Ovary (tissue), 3 donors: ENCODE measurements around the gene GRIK3.

ENCODE experiments used
- EP300 ChIP-seq: sonication (generic); formaldehyde crosslinking; IDR thresholded peaks from one replicate; pipeline ENCODE4 v1.6.1; 2017; ENCODE audit warnings: antibody characterized with exemption
- POLR2A ChIP-seq: fragments of 450-650 bp; IDR thresholded peaks from one replicate; pipeline ENCODE4 v1.6.1; 2017; ENCODE audit warnings: antibody characterized with exemption, mild to moderate bottlenecking, moderate library complexity
- TF ChIP-seq, protein P1 (sequence below), 3 donors: fragments of 450-650 bp in 2 of 3; fragments of 200-600 bp in 1 of 3; IDR thresholded peaks; one replicate each; pipeline versions ENCODE4 v1.5.1 to v1.8.0; 2016 to 2022; ENCODE audit warnings: antibody characterized with exemption in 3 of 3, mild to moderate bottlenecking in 1 of 3
- donor health status: DM: no; HTN: no; CAD: no.

DNA sequence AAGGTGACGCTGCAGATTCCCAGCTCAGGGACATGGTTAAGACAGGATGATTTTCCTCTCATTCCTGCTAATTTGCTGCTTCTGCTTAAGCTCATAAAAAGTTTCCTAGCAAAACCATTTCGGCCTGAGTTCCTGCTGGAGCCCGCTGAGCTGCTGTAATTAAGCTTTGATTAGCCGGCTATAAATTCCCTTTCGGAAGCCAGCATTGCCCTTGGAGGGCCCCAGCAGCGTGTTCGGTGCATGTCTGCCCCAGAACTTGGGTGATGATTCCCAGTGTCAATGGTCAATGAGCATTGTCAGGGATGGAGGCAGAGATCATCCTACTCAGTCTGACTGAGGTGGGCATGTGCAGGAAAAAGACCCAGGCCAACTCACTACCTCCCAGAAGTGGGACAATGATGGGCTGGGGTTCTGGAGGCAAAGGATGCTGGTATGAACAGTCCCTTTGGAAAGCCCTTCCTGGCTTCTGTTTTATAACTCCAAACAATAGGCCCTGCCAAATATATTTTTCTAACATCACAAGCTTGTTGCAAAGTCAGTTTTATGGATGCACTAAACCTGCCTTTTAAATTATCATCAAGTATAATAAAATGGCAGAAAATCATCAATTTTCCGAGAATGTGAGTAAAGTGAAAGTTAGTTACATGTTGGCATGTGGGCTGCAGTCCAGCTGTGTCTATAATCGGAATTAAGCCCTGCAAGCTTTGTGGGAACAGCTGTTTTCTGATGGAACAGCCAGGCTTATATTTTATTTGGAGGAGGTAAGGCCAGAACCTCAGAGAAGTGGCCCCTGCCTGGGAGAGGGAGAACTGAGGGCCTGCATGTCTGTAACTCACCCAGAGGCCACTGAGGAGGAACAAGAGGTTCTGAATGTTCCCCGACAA lies 257.1 kb downstream of the GRIK3 start:
- TF ChIP-seq, protein P1, sequence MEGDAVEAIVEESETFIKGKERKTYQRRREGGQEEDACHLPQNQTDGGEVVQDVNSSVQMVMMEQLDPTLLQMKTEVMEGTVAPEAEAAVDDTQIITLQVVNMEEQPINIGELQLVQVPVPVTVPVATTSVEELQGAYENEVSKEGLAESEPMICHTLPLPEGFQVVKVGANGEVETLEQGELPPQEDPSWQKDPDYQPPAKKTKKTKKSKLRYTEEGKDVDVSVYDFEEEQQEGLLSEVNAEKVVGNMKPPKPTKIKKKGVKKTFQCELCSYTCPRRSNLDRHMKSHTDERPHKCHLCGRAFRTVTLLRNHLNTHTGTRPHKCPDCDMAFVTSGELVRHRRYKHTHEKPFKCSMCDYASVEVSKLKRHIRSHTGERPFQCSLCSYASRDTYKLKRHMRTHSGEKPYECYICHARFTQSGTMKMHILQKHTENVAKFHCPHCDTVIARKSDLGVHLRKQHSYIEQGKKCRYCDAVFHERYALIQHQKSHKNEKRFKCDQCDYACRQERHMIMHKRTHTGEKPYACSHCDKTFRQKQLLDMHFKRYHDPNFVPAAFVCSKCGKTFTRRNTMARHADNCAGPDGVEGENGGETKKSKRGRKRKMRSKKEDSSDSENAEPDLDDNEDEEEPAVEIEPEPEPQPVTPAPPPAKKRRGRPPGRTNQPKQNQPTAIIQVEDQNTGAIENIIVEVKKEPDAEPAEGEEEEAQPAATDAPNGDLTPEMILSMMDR (IDR thresholded peaks at IDR 0.05): no peak
- TF ChIP-seq POLR2A: no peak
- no peak for TF ChIP-seq EP300
